HUDEP-2 (cell line): Measurements from ENCODE around the gene KLHL21.
"Not testable (repeated sequence)": the region's sequence is repeated elsewhere in the genome, so short reads cannot be mapped to it uniquely, and the experiment has no call there.

Experiments used
- DNase-seq, 76 experiments: peaks; one replicate each; lab custom pipeline; 2025; ENCODE audit not compliant: unreplicated experiment in 76 of 76; lab: John Stamatoyannopoulos, UW

KLHL21 gene, protein sequence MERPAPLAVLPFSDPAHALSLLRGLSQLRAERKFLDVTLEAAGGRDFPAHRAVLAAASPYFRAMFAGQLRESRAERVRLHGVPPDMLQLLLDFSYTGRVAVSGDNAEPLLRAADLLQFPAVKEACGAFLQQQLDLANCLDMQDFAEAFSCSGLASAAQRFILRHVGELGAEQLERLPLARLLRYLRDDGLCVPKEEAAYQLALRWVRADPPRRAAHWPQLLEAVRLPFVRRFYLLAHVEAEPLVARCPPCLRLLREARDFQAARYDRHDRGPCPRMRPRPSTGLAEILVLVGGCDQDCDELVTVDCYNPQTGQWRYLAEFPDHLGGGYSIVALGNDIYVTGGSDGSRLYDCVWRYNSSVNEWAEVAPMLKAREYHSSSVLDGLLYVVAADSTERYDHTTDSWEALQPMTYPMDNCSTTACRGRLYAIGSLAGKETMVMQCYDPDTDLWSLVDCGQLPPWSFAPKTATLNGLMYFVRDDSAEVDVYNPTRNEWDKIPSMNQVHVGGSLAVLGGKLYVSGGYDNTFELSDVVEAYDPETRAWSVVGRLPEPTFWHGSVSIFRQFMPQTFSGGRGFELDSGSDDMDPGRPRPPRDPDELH

DNA sequence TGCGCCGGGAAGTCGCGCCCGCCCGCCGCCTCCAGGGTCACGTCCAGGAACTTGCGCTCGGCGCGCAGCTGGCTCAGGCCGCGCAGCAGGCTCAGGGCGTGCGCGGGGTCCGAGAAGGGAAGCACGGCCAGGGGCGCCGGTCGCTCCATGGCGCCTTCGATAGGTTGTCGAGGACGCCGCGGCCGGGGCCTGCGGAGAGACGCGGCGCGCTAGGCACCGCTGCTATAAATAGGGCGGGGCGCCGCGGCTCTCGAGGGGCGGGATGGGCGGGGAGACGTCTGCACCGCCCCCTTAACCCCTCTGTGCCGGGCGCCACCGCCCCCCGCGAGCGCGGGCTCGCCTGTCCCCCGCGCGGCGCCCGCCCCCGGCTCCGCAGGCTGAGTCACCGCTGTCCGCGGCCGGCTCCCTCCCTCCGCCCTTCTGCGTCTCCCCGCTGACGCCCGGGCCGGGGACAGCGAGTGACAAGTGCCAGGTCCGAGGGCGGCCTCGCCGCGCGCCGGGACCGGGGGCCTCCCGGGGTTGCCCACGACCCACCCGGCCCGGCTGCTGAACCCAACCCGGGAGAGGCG is at the start of gene KLHL21:
Gene KLHL21 (minus strand): TSS at position 201 of the 569 bp plus-strand sequence. CDS start 52 bp downstream, at position 149.
- DNase-seq = peak in 74 of 76 experiments; percentile 35 to 92 (median 82)

GRCh38 chr1:6651909-6652308 is 49.2 kb upstream of the KLHL21 start:
- no peak for DNase-seq

DNA sequence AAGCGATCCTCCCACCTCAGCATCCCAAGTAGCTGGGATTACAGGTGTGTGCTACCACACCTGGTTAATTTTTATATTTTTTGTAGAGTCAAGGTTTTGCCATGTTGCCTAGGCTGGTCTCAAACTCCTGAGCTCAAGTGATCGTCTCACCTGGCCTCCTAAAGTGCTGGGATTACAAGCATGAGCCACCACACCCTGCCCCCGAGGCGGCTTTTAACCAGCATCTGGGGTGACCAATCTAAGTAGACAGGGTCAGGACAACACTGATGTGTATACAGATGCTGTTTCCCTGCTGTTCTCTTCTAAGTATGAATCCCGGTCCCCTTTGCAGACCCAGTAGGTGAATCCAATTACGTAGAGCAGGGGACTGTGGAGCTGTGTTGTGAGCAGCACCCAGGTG is 45.9 kb upstream of the KLHL21 start:
- DNase-seq = no peak

GRCh38 chr1:6646499-6647148 is 44.0 kb upstream of the KLHL21 start:
- peak in 13 of 76 experiments; percentile 2 to 36 (median 14) for DNase-seq

DNA sequence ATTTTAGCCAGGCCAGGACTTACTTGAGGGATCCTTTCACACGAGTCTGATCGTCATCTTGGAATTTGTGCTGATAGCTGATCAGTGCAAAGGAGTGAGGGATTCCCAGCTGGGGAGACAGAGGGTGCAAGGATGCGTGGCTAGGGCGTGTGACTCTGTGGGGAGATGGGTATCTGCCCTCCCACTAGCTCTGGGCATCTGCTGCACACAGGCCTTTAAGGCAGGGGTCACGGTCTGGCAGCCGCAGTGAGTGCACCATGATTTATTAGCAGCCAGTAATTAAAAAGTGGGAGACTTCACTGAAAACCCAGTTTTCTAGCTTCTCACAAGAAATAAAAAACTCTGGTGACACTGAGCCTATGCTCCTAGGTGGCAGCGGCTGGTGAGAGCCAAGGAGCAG is 42.3 kb upstream of the KLHL21 start:
- DNase-seq = no peak

- DNase-seq = not testable (repeated sequence)
These were observed 38.2 kb upstream of the KLHL21 start for GRCh38 chr1:6640867-6641266.

GRCh38 chr1:6638226-6638625 is 35.6 kb upstream of the KLHL21 start:
- DNase-seq = no peak

DNA sequence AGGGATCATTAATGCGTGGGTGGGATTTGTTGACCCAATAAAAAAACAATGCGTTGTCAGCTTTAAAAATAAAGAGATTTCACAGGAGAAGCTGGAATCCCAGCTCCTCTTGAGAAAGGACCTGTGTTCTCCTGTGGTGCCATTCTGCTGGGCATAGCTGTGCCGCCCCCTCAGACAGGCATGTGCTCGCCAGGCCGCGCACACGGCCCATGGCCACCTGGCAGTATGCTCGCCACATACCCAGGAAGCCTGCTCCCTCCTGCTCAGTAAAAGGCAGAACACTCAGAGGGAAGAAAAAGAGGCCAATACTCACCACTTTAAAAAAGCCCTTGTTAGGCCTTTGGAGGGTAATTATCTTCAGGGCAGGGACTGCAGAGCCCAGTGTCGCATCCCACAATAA is 35.1 kb upstream of the KLHL21 start:
- DNase-seq = no peak

- not testable (repeated sequence) for DNase-seq
These were observed 34.1 kb upstream of the KLHL21 start for GRCh38 chr1:6636778-6637177.

DNA sequence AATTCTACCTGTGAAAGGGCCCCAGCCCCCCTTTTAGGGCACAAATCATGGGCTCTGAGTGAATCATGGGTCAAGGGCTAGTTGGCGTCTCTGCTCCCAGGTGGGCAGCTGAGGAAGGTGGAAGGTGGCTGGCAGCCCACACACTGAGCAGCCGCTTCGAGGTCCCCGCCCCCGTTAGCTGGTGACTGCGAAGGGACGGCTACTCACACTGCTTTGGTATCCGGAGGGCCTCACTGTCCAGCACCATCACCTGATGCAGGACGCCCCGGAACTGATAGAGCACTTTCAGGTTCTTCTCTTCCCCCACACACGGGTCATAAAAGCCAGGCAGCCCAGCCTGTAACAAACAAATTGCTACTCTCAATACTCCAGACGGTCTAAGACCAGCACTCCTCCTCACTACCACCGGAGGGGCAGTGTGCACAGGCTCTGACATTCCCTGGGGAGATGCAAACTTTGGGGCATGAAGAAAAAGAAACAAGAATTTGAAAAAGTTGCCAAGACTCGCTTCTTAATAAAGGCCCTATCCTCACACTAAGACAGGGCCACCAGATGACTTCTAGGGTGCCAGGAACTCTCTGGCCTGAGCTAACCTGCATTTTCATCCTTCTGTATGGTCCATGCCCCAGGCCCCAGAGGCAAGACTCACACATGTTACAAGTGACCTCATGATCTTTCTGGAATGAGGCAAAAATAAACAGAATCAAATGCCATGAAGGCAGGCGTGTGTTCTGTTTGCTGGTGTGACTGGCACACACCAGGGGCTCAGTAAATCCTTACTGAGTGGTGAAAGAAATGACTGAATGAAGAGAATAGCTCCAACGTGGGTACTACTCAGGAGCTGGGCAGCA is 33.5 kb upstream of the KLHL21 start:
- DNase-seq = no peak

DNA sequence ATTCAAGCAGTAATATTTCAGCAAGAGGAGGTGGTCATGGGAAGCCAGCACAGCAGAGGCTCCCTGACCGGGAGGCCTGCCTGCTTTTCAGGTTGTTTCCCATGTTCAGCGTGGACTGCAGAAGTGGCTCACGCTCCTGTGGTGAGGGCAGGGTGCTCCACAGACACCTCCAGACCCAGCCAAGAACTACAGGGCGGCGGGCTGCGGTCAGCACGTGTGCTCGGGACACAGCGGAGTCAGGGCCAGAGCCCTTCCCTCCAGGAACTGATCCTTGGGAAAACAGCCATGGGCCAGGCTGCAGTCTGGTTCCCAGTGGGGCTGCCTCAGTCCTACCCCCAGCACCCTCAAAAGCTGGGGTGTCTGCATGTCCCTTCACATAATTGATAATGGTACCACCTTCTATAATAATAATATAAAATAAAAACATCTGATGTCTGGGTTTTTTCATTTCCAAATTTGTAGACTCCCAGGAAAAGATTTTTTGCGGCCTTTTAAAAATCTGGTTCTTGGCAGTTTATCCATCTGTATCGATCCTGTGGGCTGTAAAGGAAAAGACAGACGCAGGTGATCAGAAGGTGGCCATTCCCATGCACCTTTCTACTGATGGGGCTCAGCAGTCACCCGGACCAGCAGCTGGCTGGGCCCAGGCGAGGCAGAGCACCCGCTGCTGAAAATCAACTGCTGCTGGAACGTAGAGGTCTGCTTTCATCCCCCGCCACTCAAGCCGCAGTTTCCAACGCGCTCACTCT is 32.7 kb upstream of the KLHL21 start:
- no peak for DNase-seq

DNA sequence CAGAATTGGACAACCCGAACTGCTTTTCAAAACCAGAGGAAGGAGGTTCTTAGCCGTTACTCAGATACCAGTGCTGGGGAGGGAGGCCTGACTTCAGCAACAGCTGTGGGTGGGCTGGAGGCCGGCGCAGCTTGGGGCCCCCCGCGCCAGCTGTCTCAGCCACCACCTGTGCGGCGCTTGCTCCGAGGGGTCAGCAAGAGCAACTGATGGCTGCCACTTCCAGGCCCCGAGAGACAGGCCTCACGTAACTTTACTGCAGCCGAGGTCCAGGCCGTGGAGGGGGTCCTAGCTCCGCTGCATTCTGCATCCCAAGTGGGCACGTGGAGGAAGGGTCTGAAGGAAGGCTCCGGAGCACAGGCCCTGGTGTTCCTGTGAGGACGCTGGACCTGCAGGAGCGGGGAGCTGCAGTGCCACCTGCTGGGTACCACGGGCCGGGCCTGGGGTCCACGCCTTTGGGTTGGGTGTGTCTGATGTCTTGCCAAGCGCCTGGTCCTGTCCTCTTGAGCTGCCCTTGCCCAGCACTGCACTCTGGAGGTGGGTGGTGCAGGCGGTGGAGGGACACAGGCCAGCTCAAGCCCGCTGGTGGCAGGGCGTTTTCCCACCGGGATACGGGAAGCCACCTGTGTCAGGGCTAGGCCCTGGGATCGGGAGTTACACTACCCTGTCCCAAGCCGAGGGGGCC is 31.8 kb upstream of the KLHL21 start:
- peak in 56 of 76 experiments; percentile 5 to 67 (median 46) for DNase-seq

GRCh38 chr1:6632588-6633514 is 30.2 kb upstream of the KLHL21 start:
- no peak for DNase-seq

- no peak for DNase-seq
These were observed 28.4 kb upstream of the KLHL21 start for GRCh38 chr1:6631058-6631457.

GRCh38 chr1:6630027-6630426 is 27.4 kb upstream of the KLHL21 start:
- DNase-seq = no peak

DNA sequence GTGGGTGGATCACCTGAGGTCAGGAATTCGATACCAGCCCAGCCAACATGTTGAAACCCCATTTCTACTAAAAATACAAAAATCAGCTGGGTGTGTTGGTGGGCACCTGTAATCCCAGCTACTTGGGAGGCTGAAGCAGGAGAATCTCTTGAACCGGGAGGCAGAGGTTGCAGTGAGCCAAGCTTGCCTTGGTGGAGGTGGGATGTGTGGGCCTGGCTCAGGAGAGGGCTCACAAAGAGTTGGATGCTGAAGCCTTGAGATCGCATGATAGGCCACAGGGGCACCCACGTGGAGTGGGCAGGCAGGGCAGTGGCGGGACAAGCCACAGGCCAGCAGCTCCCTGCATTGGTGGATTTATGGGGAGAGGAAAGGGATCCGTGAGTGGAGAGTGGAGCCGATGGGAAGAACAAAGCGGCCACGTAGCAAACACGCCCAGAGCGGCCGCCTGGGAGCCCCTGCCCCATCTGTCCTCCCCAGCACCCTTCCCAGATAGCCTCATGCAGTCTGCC is 26.4 kb upstream of the KLHL21 start:
- no peak for DNase-seq

DNA sequence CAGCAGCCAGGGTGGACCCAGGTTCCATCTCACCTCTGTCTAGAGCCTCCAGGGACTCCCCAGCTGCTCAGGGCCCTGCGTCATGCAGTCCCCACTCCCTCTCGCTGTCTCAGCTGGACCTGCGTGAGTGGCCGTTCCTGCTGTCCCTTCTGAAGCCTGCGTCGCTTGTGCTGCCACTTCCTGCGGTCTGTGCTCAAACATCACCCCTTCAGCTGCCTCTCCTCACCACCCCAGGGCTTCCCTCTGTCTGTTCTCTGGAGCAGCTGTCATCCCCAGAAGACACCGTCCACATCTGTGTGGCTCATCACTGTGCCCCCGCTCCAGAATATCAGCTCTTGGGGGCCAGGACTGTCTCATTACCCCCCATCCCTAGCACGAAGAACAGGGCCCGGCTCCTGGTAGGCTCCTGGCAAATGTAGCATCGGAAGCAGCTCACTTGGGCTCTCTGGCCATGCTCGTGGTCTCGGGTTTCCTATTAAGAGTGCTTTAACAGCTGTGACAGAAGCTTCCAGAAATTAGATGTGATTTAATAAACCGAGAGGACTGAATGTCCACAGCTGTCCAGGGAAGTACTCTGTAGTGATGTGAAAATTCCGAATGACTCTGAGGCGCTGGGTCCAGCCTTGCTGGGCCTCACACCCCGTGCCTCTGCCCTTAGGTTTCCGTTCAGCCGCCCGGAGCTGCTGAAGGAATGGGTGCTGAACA is 25.3 kb upstream of the KLHL21 start:
- DNase-seq = no peak
